CD8-positive, alpha-beta memory T cell (primary cell): ENCODE data around the gene TSHZ2. TPM values are rescaled to one million over a fixed set of nuclear protein-coding genes. Genes with fewer than 3 reads are reported as not detected.

Source experiments
- CTCF ChIA-PET: fragments of 350-600 bp; sonication (Branson Sonifier 250); formaldehyde crosslinking; loops from one replicate; lab custom pipeline; 2021; ENCODE audit warnings: antibody characterized with exemption; lab: Charles Lee
- POLR2A ChIA-PET: fragments of 350-600 bp; sonication (Branson Sonifier 250); formaldehyde crosslinking; loops from one replicate; lab custom pipeline; 2021; ENCODE audit warnings: antibody characterized with exemption; lab: Charles Lee
- DNase-seq, 5 donors: peaks; one replicate each; pipeline versions ENCODE4 v3.0.0 to v3.0.0-alpha.2; 2020 to 2022; ENCODE audit warnings: mixed read lengths in 1 of 5
- H3K27ac ChIP-seq: one replicate; pipeline ENCODE4 v1.7.0; 2013; ENCODE audit warnings: low read depth, mild to moderate bottlenecking, low read length, moderate library complexity
- H3K27me3 ChIP-seq: 2 replicates; pipeline ENCODE4 v1.7.0; 2013; ENCODE audit warnings: low read length, mild to moderate bottlenecking; ENCODE audit not compliant: insufficient read depth, poor library complexity, severe bottlenecking
- H3K36me3 ChIP-seq: 2 replicates; pipeline ENCODE4 v1.7.0; 2013; ENCODE audit warnings: mild to moderate bottlenecking, low read length, moderate library complexity; ENCODE audit not compliant: insufficient read depth
- H3K4me1 ChIP-seq: 2 replicates; pipeline ENCODE4 v1.7.0; 2013; ENCODE audit warnings: mild to moderate bottlenecking, low read length, moderate library complexity; ENCODE audit not compliant: insufficient read depth
- H3K4me3 ChIP-seq: 2 replicates; pipeline ENCODE4 v1.7.0; 2013; ENCODE audit warnings: mild to moderate bottlenecking, low read length
- H3K9me3 ChIP-seq: 2 replicates; pipeline ENCODE4 v1.7.0; 2013; ENCODE audit warnings: mild to moderate bottlenecking, low read length
- H3K27ac Mint-ChIP-seq, 8 donors: one replicate each; pipeline ENCODE4 v1.8.0; 2020 to 2021; ENCODE audit warnings: mixed read lengths in 8 of 8, mild to moderate bottlenecking in 6 of 8, inconsistent platforms in 3 of 8, moderate library complexity in 3 of 8
- H3K27me3 Mint-ChIP-seq, 2 donors: one replicate each; pipeline ENCODE4 v1.8.0; 2020 to 2021; ENCODE audit warnings: mixed read lengths in 2 of 2, mild to moderate bottlenecking in 1 of 2, moderate library complexity in 1 of 2
- H3K36me3 Mint-ChIP-seq, 3 donors: one replicate each; pipeline ENCODE4 v1.8.0; 2020 to 2021; ENCODE audit warnings: mixed read lengths in 3 of 3, inconsistent platforms in 1 of 3, mild to moderate bottlenecking in 1 of 3
- H3K4me1 Mint-ChIP-seq, 3 donors: one replicate each; pipeline ENCODE4 v1.8.0; 2020 to 2021; ENCODE audit warnings: mixed read lengths in 3 of 3, inconsistent platforms in 1 of 3, mild to moderate bottlenecking in 1 of 3
- H3K4me3 Mint-ChIP-seq, 7 donors: one replicate each; pipeline ENCODE4 v1.8.0; 2020 to 2021; ENCODE audit warnings: mixed read lengths in 7 of 7, mild to moderate bottlenecking in 6 of 7, moderate library complexity in 4 of 7, inconsistent platforms in 2 of 7
- H3K9me3 Mint-ChIP-seq, 5 donors: one replicate each; pipeline ENCODE4 v1.8.0; 2020 to 2022; ENCODE audit warnings: mixed read lengths in 5 of 5, mild to moderate bottlenecking in 3 of 5, moderate library complexity in 2 of 5, inconsistent platforms in 1 of 5
- polyA plus RNA-seq: library from polyadenylated mRNA; unstranded; fragments of 300-500 nt; fragmentation: Illumina TruSeq; gene quantifications from one replicate; pipeline ENCODE4 v1.2.3, GENCODE V29; 2021
- total RNA-seq, 2 experiments: library from RNA; stranded (reverse); gene quantifications; one replicate each; pipeline ENCODE4 v1.2.3, GENCODE V29; 2021

Gene TSHZ2
- total and polyA plus RNA-seq, 3 experiments from 2014 or later, result 0.10 to 1.6 (median 1.5) TPM

DNA sequence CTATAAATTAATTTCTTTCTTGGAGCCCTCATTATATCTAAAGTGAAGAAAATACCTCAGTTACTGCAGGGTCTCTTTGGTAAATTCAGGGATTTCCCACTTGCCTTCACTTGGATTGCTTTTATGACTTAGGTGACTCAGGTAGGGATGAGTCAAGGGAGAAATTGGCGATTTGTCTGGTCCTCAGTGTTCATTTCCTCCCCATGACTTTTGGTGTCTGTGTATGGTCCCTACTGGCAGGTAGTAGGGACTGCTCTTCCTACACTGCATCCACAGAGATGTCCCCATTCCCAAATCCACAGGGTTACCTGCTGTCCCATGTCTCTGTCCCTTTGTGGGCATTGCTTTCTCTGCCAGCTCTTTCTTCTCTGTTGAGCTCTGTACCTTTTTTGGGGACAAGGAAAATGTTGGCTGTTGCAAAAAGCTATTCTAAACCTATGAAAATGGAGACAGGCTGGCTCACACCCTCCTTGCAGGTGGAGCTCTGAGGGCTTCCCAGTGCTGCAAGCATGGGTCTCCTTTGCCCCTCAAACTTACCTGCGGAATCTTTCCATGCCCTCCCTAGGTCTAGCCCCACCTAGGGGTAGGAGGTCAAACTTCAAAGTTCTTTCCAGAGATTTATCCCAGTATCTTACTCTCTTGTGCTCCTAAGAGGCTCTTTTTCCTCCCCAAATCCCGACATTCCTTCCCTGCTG is 409.6 kb downstream of the TSHZ2 start:
- Histone ChIP-seq H3K9me3 (no peaks in the 10 kb centered on the region), H3K27me3 (no peaks in the 10 kb centered on the region), H3K36me3 (no peaks in the 10 kb centered on the region), H3K4me1 (no peaks in the 10 kb centered on the region), H3K4me3 (no peak overlapping the region), H3K27ac (no peak overlapping the region)
- peaks cover 0 to 5% of the 10 kb centered on the region in 2 donors for H3K27me3 Mint-ChIP-seq
- DNase-seq, result no peak
- no peak overlapping the region for H3K27ac Mint-ChIP-seq
- H3K9me3 Mint-ChIP-seq, result no peaks in the 10 kb centered on the region
- CTCF ChIA-PET, result no interaction called here
- POLR2A ChIA-PET, result no interaction called here
- H3K4me3 Mint-ChIP-seq, result no peak overlapping the region
- H3K36me3 Mint-ChIP-seq, result no peaks in the 10 kb centered on the region
- no peaks in the 10 kb centered on the region for H3K4me1 Mint-ChIP-seq

DNA sequence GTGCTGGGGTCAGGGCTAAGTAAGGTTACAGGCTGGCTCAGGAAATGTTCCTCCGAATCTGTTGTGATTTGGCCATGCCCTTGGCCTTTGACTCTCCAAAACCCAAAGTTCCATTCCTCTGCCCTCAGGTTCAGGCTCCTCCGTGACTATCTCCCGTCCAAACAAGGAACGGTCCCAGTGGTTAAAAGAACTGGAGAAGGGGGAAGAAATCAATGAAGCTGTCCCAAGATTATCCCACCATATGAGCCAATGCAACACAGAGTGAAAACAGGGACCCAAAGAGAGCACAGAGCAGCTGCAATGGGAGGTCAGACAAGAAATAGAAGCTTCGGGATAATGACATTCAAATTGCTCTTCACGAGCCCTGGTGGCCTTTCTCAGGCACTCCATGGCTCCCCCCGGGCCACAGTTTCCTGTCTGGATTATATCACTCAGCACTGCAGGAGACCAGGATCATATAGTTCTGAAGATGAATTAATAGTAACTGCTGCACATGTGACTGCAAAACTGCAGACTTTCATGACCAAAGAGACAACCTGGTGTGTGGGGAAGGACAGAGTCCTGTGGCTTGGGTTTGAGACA is 410.2 kb downstream of the TSHZ2 start:
- Histone ChIP-seq H3K4me3 (no peak overlapping the region), H3K36me3 (no peaks in the 10 kb centered on the region), H3K27ac (no peak overlapping the region), H3K4me1 (no peaks in the 10 kb centered on the region), H3K9me3 (no peaks in the 10 kb centered on the region), H3K27me3 (no peaks in the 10 kb centered on the region)
- CTCF ChIA-PET, result no interaction called here
- Mint-ChIP-seq H3K4me3 (no peak overlapping the region), H3K27me3 (peaks cover 0 to 5% of the 10 kb centered on the region in 2 donors), H3K36me3 (no peaks in the 10 kb centered on the region), H3K9me3 (no peaks in the 10 kb centered on the region), H3K4me1 (peaks cover 0 to 2% (median 0%) of the 10 kb centered on the region in 3 donors), H3K27ac (no peak overlapping the region)
- POLR2A ChIA-PET, result no interaction called here
- no peak for DNase-seq

DNA sequence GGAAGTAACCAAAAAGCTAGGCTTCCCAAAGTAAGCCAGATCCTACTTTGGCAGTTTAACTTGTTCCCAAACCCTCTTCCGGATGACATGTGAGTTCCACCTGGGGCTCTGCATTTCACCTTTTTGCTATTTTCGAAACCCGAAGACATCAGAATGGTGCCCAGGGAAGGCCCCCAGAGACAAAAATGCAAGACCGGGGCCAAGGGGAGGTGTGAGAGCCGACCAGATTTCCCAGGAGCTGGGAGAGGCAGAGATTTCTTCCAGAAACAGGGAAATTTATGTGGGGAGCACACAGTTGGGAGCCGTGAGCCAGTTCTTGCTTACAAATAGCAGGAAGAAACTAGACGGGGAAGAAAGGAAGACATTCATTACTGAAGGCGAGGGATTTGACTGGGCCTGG is 411.8 kb downstream of the TSHZ2 start:
- H3K36me3 Mint-ChIP-seq, result no peaks in the 10 kb centered on the region
- H3K9me3 Mint-ChIP-seq, result no peaks in the 10 kb centered on the region
- Histone ChIP-seq H3K27me3 (no peaks in the 10 kb centered on the region), H3K36me3 (no peaks in the 10 kb centered on the region), H3K9me3 (no peaks in the 10 kb centered on the region), H3K4me1 (peaks cover 9% of the 10 kb centered on the region), H3K27ac (no peak overlapping the region), H3K4me3 (no peak overlapping the region)
- ChIA-PET POLR2A (no interaction called here), CTCF (no interaction called here)
- peaks cover 0 to 5% of the 10 kb centered on the region in 2 donors for H3K27me3 Mint-ChIP-seq
- no peak for DNase-seq
- H3K27ac Mint-ChIP-seq, result no peak overlapping the region
- no peak overlapping the region for H3K4me3 Mint-ChIP-seq
- peaks cover 4 to 17% (median 12%) of the 10 kb centered on the region in 3 donors for H3K4me1 Mint-ChIP-seq

DNA sequence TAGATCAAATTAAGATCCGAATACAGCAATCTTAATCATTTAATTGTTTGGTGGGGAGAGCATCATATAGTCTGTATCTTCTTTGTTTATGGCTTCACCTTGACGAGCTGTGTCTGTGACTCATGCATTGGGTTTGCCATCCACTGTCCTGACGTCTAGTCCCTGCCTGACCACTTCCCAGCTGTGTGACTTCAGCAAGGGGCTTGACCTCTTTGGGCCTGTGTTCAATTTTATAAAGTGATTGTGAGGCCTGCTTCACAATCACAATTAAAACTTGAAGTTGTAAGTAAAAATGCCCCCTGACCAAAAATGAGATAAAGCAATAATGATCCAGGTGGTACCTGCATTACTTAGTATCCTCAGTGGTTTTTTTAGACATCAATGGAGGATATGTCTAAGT is 412.2 kb downstream of the TSHZ2 start:
- peaks cover 14% of the 10 kb centered on the region for H3K4me1 ChIP-seq
- no peak overlapping the region for H3K4me3 ChIP-seq
- no peak for DNase-seq
- H3K27me3 ChIP-seq, result no peaks in the 10 kb centered on the region
- peaks cover 0 to 5% of the 10 kb centered on the region in 2 donors for H3K27me3 Mint-ChIP-seq
- H3K9me3 ChIP-seq, result no peaks in the 10 kb centered on the region
- ChIA-PET CTCF (no interaction called here), POLR2A (no interaction called here)
- H3K27ac Mint-ChIP-seq, result peak overlapping the region in 1 of 8 donors; percentile 43
- H3K4me3 Mint-ChIP-seq, result no peak overlapping the region
- no peaks in the 10 kb centered on the region for H3K36me3 Mint-ChIP-seq
- H3K9me3 Mint-ChIP-seq, result no peaks in the 10 kb centered on the region
- no peaks in the 10 kb centered on the region for H3K36me3 ChIP-seq
- no peak overlapping the region for H3K27ac ChIP-seq
- H3K4me1 Mint-ChIP-seq, result peaks cover 4 to 22% (median 17%) of the 10 kb centered on the region in 3 donors

DNA sequence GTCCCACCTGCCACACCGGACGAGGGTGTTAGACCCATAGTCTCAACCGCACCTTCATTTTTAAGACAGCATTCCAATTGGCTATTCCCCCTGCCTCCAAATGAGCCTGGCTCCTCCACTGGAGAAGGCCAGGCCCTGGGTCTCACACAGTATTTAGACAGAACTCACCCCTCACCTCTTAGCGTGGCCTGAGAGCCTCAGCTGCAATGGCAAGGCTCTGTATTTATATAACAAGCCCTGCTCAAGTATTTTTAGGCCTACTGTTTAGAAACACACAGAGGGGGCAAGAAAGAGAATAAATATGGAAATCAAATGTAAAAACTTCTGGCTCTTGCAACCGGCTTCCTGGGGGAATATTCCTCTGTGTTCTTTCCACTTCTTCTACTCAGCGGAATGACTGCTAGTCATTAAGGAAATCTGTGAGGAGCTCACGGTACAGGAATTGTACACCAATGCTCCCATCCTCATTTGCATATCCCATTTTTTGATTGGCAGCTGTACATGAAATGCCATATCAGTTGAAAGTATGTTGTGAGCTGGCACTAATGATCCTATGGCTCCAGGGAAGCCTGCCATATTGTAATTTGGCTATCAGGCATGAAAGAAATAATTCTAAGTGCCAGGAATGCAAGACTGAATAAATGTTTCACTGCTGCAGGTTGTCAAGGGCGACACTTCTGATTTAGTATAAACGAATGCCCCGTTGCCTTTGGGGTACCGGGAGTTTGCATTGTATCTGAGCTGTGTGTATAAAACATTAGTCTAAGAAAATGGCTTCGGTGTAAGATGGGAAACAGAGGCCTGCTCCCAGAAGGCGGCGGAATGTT is 414.0 kb downstream of the TSHZ2 start:
- H3K27me3 ChIP-seq, result no peaks in the 10 kb centered on the region
- H3K27ac ChIP-seq, result no peak overlapping the region
- ChIA-PET CTCF (no interaction called here), POLR2A (no interaction called here)
- no peaks in the 10 kb centered on the region for H3K9me3 ChIP-seq
- peaks cover 19% of the 10 kb centered on the region for H3K4me1 ChIP-seq
- H3K4me3 Mint-ChIP-seq, result no peak overlapping the region
- no peak overlapping the region for H3K4me3 ChIP-seq
- no peak for DNase-seq
- no peaks in the 10 kb centered on the region for H3K9me3 Mint-ChIP-seq
- peaks cover 4 to 24% (median 22%) of the 10 kb centered on the region in 3 donors for H3K4me1 Mint-ChIP-seq
- peaks cover 5 to 12% of the 10 kb centered on the region in 2 donors for H3K27me3 Mint-ChIP-seq
- peaks cover 0 to 2% (median 0%) of the 10 kb centered on the region in 3 donors for H3K36me3 Mint-ChIP-seq
- H3K36me3 ChIP-seq, result no peaks in the 10 kb centered on the region
- no peak overlapping the region for H3K27ac Mint-ChIP-seq

DNA sequence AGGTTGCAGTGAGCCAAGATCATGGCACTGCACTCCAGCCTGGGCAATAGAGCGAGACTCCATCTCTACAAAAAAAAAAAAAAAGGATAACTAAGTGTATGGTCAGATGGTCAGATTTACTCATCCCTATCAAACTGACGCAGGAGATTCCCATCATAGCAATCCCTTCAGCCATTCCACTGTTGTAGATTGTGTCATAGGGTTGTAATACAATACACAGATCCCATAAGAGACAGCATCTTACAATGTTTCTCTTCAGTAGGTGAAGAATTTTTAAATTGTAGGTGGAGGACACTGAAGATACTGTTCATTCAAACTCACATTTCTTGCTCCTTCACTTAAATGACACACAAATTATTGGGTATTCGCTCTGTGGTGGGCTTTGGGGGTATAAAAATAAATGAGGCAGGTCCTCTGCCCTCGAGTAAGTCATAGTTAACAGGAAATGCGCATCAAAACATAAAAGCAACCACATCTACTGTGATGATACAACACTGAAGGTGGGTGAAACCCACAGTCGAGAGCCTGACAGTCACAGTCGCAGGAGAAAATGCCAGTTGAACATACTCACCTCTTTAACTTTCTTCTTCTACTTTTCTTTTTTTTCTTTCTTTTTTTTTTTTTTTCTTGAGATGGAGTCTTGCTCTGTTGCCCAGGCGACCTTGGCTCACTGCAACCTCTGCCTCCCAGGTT is 416.0 kb downstream of the TSHZ2 start:
- H3K4me3 Mint-ChIP-seq, result peak overlapping the region in 2 of 7 donors; percentile 17 to 51
- ChIA-PET POLR2A (interaction anchor here (0.7 kb wide), 1 partner anchor 834 kb away, joined by 6 read pairs; no protein-coding TSS in a partner anchor), CTCF (no interaction called here)
- H3K36me3 Mint-ChIP-seq, result peaks cover 0 to 2% (median 0%) of the 10 kb centered on the region in 3 donors
- peak overlapping the region in 6 of 8 donors; percentile 4 to 84 (median 70) for H3K27ac Mint-ChIP-seq
- H3K27ac ChIP-seq, result no peak overlapping the region
- peaks cover 19% of the 10 kb centered on the region for H3K4me1 ChIP-seq
- no peaks in the 10 kb centered on the region for H3K9me3 ChIP-seq
- no peak overlapping the region for H3K4me3 ChIP-seq
- DNase-seq, result peak in 3 of 5 donors; percentile 54 to 85 (median 56)
- H3K36me3 ChIP-seq, result no peaks in the 10 kb centered on the region
- no peaks in the 10 kb centered on the region for H3K9me3 Mint-ChIP-seq
- H3K27me3 Mint-ChIP-seq, result peaks cover 14 to 23% of the 10 kb centered on the region in 2 donors
- H3K27me3 ChIP-seq, result no peaks in the 10 kb centered on the region
- H3K4me1 Mint-ChIP-seq, result peaks cover 4 to 24% (median 22%) of the 10 kb centered on the region in 3 donors

DNA sequence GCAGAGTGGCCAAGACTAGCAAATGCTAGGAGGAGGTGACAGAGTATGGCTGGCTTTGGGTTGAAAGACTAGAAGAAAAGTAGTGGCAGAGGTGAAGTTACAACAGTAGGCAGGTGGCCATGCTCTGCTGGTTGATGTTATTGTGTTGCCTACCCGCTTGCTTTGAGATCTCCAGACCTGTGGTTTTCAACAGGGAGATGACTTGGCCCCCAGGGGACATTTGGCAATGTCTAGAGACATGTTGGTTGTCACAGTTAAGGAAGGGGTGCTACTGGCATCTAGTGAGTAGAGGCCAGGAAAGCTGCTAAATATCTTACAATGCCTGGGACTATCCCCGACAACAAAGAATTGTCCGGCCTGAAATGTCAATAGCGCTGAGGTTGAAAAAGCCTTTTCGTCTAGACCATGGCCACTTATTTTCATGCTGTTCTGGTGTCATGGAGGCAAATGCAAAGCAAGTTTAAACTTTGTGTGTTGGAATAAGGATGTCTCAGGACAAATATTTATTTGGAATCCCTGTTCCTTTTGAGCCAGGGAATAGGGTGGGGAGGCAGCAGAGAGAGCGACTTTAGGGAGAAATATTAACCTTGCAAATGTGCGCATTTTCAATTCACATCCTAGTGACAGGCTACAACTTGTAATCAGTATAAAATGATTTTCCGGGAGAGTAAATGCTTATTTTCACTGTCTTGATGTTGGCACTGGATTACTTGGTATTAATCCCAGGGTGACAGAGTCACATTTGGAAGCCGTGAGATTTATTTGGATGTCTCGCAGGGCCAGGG is 417.6 kb downstream of the TSHZ2 start:
- no peak overlapping the region for H3K4me3 Mint-ChIP-seq
- Histone ChIP-seq H3K4me3 (no peak overlapping the region), H3K36me3 (no peaks in the 10 kb centered on the region), H3K27me3 (no peaks in the 10 kb centered on the region), H3K27ac (no peak overlapping the region), H3K9me3 (no peaks in the 10 kb centered on the region), H3K4me1 (peaks cover 19% of the 10 kb centered on the region)
- POLR2A ChIA-PET, result no interaction called here
- CTCF ChIA-PET, result no interaction called here
- H3K4me1 Mint-ChIP-seq, result peaks cover 4 to 24% (median 22%) of the 10 kb centered on the region in 3 donors
- H3K27me3 Mint-ChIP-seq, result peaks cover 14 to 31% of the 10 kb centered on the region in 2 donors
- peak overlapping the region in 1 of 8 donors; percentile 84 for H3K27ac Mint-ChIP-seq
- no peak for DNase-seq
- peaks cover 0 to 2% (median 0%) of the 10 kb centered on the region in 3 donors for H3K36me3 Mint-ChIP-seq
- H3K9me3 Mint-ChIP-seq, result no peaks in the 10 kb centered on the region
